CD14-positive monocyte (primary cell): Measurements from ENCODE around the gene CLIC3. TPM values are rescaled to one million over a fixed set of nuclear protein-coding genes. Genes with fewer than 3 reads are reported as not detected.

ENCODE experiments used
- DNase-seq, 3 donors: peaks; one replicate each; pipeline ENCODE4 v3.0.0-alpha.2; 2011 to 2022
- H2AFZ ChIP-seq: 2 replicates; pipeline ENCODE4 v1.6.0; 2012; ENCODE audit warnings: mild to moderate bottlenecking, low read depth, low read length, inconsistent platforms; ENCODE audit not compliant: insufficient read depth, poor library complexity, severe bottlenecking
- H3K27ac ChIP-seq, 2 donors: 1 replicate in 1 of 2; 2 replicates in 1 of 2; pipeline ENCODE4 v1.5.1; 2012 to 2013; ENCODE audit warnings: low read length in 2 of 2, control low read depth in 1 of 2, inconsistent platforms in 1 of 2, low read depth in 1 of 2, mild to moderate bottlenecking in 1 of 2
- H3K27me3 ChIP-seq, 2 donors: one replicate each; pipeline versions ENCODE4 v1.6.0 to v1.6.1; 2011 to 2013; ENCODE audit warnings: low read length in 2 of 2; ENCODE audit not compliant: control insufficient read depth in 2 of 2, insufficient read depth in 2 of 2
- H3K36me3 ChIP-seq, 2 donors: replicated peaks in 1 of 2; 1 replicate in 1 of 2; 2 replicates in 1 of 2; pipeline versions ENCODE4 v1.5.1 to v1.6.1; 2012 to 2013; ENCODE audit warnings: low read length in 2 of 2, control low read depth in 1 of 2, inconsistent platforms in 1 of 2, mild to moderate bottlenecking in 1 of 2; ENCODE audit not compliant: insufficient read depth in 2 of 2, control insufficient read depth in 1 of 2
- H3K4me1 ChIP-seq, 2 donors: 1 replicate in 1 of 2; 2 replicates in 1 of 2; pipeline versions ENCODE4 v1.5.1 to v1.6.1; 2012 to 2013; ENCODE audit warnings: low read length in 2 of 2, control low read depth in 1 of 2, inconsistent platforms in 1 of 2, mild to moderate bottlenecking in 1 of 2, moderate library complexity in 1 of 2; ENCODE audit not compliant: insufficient read depth in 2 of 2, control insufficient read depth in 1 of 2
- H3K4me2 ChIP-seq: replicated peaks from 2 replicates; pipeline ENCODE3; 2012; ENCODE audit warnings: low read length, moderate library complexity, mild to moderate bottlenecking; ENCODE audit not compliant: poor library complexity, severe bottlenecking; ENCODE audit errors: extremely low read depth
- H3K4me3 ChIP-seq, 3 experiments: fragments of 200-600 bp in 1 of 3; sonication (generic) in 1 of 3; replicated peaks in 1 of 3; 1 replicate in 2 of 3; 2 replicates in 1 of 3; pipeline ENCODE4 v1.5.1; 2011 to 2013; ENCODE audit warnings: low read length in 3 of 3, mild to moderate bottlenecking in 3 of 3, control low read depth in 2 of 3, low read depth in 2 of 3, inconsistent platforms in 1 of 3, moderate library complexity in 1 of 3
- H3K79me2 ChIP-seq: 2 replicates; pipeline ENCODE4 v1.6.0; 2012; ENCODE audit warnings: mild to moderate bottlenecking, control low read depth, inconsistent platforms, low read length, moderate library complexity; ENCODE audit not compliant: insufficient read depth
- H3K9ac ChIP-seq: 2 replicates; pipeline ENCODE4 v1.6.0; 2017; ENCODE audit warnings: low read length, mild to moderate bottlenecking; ENCODE audit not compliant: insufficient read depth, poor library complexity, severe bottlenecking
- H3K9me3 ChIP-seq, 2 donors: replicated peaks in 1 of 2; 1 replicate in 1 of 2; 2 replicates in 1 of 2; pipeline versions ENCODE4 v1.5.1 to v1.6.1; 2012 to 2013; ENCODE audit warnings: low read length in 2 of 2, control low read depth in 1 of 2; ENCODE audit not compliant: control insufficient read depth in 1 of 2, insufficient read depth in 1 of 2
- H4K20me1 ChIP-seq: 2 replicates; pipeline ENCODE4 v1.6.0; 2012; ENCODE audit warnings: mild to moderate bottlenecking, low read length, control low read depth, moderate library complexity; ENCODE audit not compliant: insufficient read depth
- H3K27ac Mint-ChIP-seq, 7 donors: one replicate each; pipeline ENCODE4 v1.8.0; 2020; ENCODE audit warnings: mild to moderate bottlenecking in 7 of 7, mixed read lengths in 7 of 7, moderate library complexity in 6 of 7, inconsistent platforms in 2 of 7
- H3K27me3 Mint-ChIP-seq, 3 donors: one replicate each; pipeline ENCODE4 v1.8.0; 2021 to 2022; ENCODE audit warnings: low read depth in 3 of 3, mild to moderate bottlenecking in 3 of 3, mixed read lengths in 3 of 3, moderate library complexity in 3 of 3, inconsistent platforms in 1 of 3
- H3K36me3 Mint-ChIP-seq, 2 donors: one replicate each; pipeline ENCODE4 v1.8.0; 2020; ENCODE audit warnings: mixed read lengths in 2 of 2, inconsistent platforms in 1 of 2, mild to moderate bottlenecking in 1 of 2
- H3K4me1 Mint-ChIP-seq: one replicate; pipeline ENCODE4 v1.8.0; 2020; ENCODE audit warnings: mild to moderate bottlenecking, mixed read lengths
- H3K4me3 Mint-ChIP-seq, 2 donors: one replicate each; pipeline ENCODE4 v1.8.0; 2020; ENCODE audit warnings: mild to moderate bottlenecking in 2 of 2, mixed read lengths in 2 of 2, moderate library complexity in 1 of 2
- H3K9me3 Mint-ChIP-seq, 7 donors: one replicate each; pipeline ENCODE4 v1.8.0; 2020 to 2022; ENCODE audit warnings: mixed read lengths in 7 of 7, mild to moderate bottlenecking in 6 of 7, moderate library complexity in 6 of 7, inconsistent platforms in 2 of 7
- CTCF ChIP-seq: fragments of 200-600 bp; IDR thresholded peaks from one replicate; pipeline ENCODE4 v1.8.0; 2022; ENCODE audit warnings: antibody characterized with exemption, mild to moderate bottlenecking
- WGBS: methylation state at CpG from one replicate; pipeline ENCODE4 v1.1.5; 2013; ENCODE audit warnings: missing lambda C conversion rate; ENCODE audit not compliant: insufficient coverage; 5-methylcytosine and 5-hydroxymethylcytosine counted together
- intact Hi-C, 2 donors: fragments of 100-400 bp; cut with micrococcal nuclease; formaldehyde crosslinking; loops; one replicate each; pipeline versions ENCODE4 v1.15.0 to v1.15.1; 2023
- polyA plus RNA-seq, 3 donors: library from polyadenylated mRNA; depleted of rRNA in 1 of 3; unstranded in 2 of 3; stranded (reverse) in 1 of 3; fragments of 300-500 nt in 2 of 3; fragments of >200 nt in 1 of 3; fragmentation: Illumina TruSeq in 2 of 3; gene quantifications; 1 replicate in 2 of 3; 2 replicates in 1 of 3; pipeline ENCODE4 v1.2.3, GENCODE V29; 2012 to 2021

The CLIC3 gene
- polyA plus RNA-seq, 3 donors: 0.29 to 0.51 TPM; not detected in 1

GRCh38 chr9:136947028-136947891, 49.1 kb downstream of the CLIC3 start:
- Histone ChIP-seq H3K4me2 (no peak overlapping the region), H3K9me3 (no peaks in the 10 kb centered on the region), H3K36me3 (peaks cover 8 to 10% of the 10 kb centered on the region in 2 donors), H3K4me3 (no peak overlapping the region), H3K4me1 (peaks cover 25 to 41% of the 10 kb centered on the region in 2 donors), H3K9ac (no peak overlapping the region), H3K27me3 (no peaks in the 10 kb centered on the region), H3K27ac (no peak overlapping the region), H2AFZ (no peak overlapping the region), H4K20me1 (peaks cover 17% of the 10 kb centered on the region), H3K79me2 (peaks cover 19% of the 10 kb centered on the region)
- H3K4me3 Mint-ChIP-seq: no peak overlapping the region
- no peak for TF ChIP-seq CTCF
- peaks cover 4 to 10% of the 10 kb centered on the region in 2 donors for H3K36me3 Mint-ChIP-seq
- intact Hi-C loops: loop anchor here (10.0 kb wide), 3 partner anchors 88 to 142 kb away; partner anchors contain the start of genes AJM1 (in 1 of the 2), FUT7 (in 1 of the 2), PHPT1 (in 1 of the 2) and RABL6 (in 1 of the 2)
- H3K4me1 Mint-ChIP-seq: peaks cover 15% of the 10 kb centered on the region
- no peaks in the 10 kb centered on the region for H3K9me3 Mint-ChIP-seq
- WGBS: 85% methylated on average over 12 of the region's 26 CpGs
- peaks cover 0 to 6% (median 4%) of the 10 kb centered on the region in 3 donors for H3K27me3 Mint-ChIP-seq
- no peak overlapping the region for H3K27ac Mint-ChIP-seq
- DNase-seq: no peak

DNA sequence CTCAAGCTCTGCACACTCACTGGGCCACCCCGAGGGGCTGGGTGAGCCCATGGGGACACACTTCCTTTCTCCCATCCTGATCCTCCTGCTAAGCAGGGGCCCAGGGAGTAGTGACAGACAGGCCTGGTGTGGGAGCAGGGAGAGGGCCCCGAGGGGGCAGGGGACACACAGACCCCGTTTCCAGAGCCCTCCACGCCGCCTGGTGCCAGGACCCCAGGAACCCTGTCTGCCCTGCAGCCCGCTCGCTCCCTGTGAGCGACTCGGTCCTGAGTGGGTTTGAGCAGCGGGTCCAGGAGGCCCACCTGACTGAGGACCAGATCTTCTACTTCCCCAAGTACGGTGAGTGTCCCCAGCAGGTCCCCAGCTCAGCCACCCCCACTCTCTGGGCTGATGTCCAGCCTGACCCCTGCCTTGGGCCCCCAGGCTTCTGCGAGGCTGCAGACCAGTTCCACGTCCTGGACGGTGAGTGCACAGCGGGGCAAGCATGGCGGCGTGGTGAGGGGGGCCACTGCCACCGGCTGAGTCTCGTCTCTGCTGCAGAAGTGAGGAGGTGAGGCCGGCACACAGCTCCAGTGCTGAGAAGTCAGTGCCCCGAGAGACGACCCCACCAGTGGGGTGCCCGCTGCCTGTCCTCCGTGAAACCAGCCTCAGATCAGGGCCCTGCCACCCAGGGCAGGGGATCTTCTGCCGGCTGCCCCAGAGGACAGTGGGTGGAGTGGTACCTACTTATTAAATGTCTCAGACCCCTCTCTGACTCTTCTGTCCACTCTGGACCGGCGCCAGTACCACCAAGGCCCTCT, 49.9 kb downstream of the CLIC3 start:
- Histone ChIP-seq H4K20me1 (peaks cover 25% of the 10 kb centered on the region), H3K27me3 (no peaks in the 10 kb centered on the region), H3K4me1 (peaks cover 25 to 41% of the 10 kb centered on the region in 2 donors), H3K36me3 (peaks cover 16 to 18% of the 10 kb centered on the region in 2 donors), H3K4me3 (no peak overlapping the region), H2AFZ (no peak overlapping the region), H3K9ac (no peak overlapping the region), H3K9me3 (no peaks in the 10 kb centered on the region), H3K27ac (no peak overlapping the region), H3K4me2 (no peak overlapping the region), H3K79me2 (peaks cover 20% of the 10 kb centered on the region)
- no peak for TF ChIP-seq CTCF
- 84% methylated on average over 20 of the region's 27 CpGs for WGBS
- intact Hi-C loops: loop anchor here (10.0 kb wide), 3 partner anchors 88 to 142 kb away; partner anchors contain the start of genes AJM1 (in 1 of the 2), FUT7 (in 1 of the 2), PHPT1 (in 1 of the 2) and RABL6 (in 1 of the 2)
- peaks cover 8 to 19% of the 10 kb centered on the region in 2 donors for H3K36me3 Mint-ChIP-seq
- peaks cover 15% of the 10 kb centered on the region for H3K4me1 Mint-ChIP-seq
- DNase-seq: no peak
- no peak overlapping the region for H3K27ac Mint-ChIP-seq
- peaks cover 0 to 6% (median 4%) of the 10 kb centered on the region in 3 donors for H3K27me3 Mint-ChIP-seq
- no peaks in the 10 kb centered on the region for H3K9me3 Mint-ChIP-seq
- no peak overlapping the region for H3K4me3 Mint-ChIP-seq
